ENCODE data around the gene STARD10.

The STARD10 gene

DNA sequence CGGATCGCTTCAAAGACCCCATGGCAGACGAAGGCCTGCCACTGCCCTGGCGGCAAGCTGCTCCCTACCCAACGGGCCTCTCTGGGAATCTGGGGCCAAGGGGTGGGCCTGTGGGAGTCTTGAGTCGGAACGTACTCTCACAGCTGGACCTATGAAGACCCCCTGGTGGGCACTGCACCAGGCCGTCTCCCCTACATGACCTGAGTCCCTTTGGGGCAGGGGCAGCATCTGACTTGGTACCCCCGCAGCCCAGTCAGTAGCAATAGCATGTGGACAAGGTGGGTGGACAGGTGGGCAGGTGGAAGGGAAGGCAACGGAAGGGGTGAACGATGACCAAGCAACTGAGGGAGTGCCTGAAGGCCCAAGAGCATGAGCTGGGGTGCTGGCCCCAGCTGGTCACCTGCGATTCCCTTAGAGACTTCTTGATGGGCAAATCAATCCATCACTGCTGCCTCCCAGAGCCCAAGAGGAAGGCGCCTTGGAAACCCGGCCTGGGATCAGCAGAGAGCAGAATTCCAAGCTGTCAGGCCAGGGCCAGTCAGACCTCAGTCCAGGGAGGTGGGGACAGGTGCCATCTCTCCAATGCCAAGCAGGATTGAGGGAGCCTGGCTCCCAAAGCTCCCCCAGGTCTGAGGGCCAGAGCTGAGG lies 76.9 kb downstream of the STARD10 start:
- in situ Hi-C loops (cut with HindIII; ENCODE audit: low sequenced_read_pairs) = no loop called here
- TF ChIP-seq, protein P1, sequence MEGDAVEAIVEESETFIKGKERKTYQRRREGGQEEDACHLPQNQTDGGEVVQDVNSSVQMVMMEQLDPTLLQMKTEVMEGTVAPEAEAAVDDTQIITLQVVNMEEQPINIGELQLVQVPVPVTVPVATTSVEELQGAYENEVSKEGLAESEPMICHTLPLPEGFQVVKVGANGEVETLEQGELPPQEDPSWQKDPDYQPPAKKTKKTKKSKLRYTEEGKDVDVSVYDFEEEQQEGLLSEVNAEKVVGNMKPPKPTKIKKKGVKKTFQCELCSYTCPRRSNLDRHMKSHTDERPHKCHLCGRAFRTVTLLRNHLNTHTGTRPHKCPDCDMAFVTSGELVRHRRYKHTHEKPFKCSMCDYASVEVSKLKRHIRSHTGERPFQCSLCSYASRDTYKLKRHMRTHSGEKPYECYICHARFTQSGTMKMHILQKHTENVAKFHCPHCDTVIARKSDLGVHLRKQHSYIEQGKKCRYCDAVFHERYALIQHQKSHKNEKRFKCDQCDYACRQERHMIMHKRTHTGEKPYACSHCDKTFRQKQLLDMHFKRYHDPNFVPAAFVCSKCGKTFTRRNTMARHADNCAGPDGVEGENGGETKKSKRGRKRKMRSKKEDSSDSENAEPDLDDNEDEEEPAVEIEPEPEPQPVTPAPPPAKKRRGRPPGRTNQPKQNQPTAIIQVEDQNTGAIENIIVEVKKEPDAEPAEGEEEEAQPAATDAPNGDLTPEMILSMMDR (IDR thresholded peaks at IDR 0.05; ENCODE audit: low read depth, low read length) = no peak
- DNase-seq (ENCODE audit: low read depth, low spot score) = no peak
- H3K4me3 ChIP-seq (ENCODE audit: low read depth, low read length) = no peak overlapping the region

DNA sequence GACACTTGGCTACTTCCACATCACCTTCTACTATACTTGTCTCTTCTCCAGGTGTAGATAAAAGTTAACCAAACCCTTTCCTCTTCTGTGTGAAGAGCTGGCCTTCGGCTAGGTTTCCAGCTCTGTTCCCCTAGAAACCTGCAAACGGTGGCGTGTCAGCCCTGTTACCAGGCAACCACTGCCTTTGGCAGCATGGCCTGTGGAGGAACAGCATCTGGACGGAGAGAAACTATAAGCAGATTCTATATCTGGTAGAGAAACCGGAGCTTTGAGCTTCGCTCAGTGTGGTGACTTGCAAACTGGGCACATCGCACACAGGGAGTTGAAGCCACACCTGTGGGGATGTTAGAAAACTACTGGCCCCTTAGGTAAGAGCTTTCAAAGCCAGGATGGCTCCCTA lies 77.6 kb downstream of the STARD10 start:
- no peak overlapping the region for H3K4me3 ChIP-seq (ENCODE audit: low read depth, low read length)
- in situ Hi-C loops (cut with HindIII; ENCODE audit: low sequenced_read_pairs) = no loop called here
- peak; percentile 42 for DNase-seq (ENCODE audit: low read depth, low spot score)
- TF ChIP-seq, protein P1 (IDR thresholded peaks at IDR 0.05; ENCODE audit: low read depth, low read length) = no peak

DNA sequence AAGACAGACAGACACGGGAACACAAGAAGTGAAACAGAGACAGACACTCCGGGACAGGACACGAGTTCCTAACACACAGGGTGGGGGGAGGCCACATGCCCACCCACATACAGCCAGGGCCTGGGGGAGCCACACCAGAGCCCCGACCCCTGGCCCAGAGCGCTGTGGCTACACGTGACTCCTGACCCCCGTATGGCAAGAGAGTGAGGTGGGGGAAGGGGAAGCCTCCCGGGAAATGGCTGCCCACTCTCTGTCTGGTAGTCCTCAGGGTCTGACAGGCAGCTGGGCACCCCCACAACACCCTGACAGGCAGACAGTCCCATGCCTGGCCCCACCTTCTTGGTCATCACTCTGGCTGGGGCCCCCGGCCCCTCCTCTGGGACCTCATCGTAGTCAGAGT lies 81.0 kb downstream of the STARD10 start:
- in situ Hi-C loops (cut with HindIII; ENCODE audit: low sequenced_read_pairs) = no loop called here
- TF ChIP-seq, protein P1 (IDR thresholded peaks at IDR 0.05; ENCODE audit: low read depth, low read length) = no peak
- no peak overlapping the region for H3K4me3 ChIP-seq (ENCODE audit: low read depth, low read length)

DNA sequence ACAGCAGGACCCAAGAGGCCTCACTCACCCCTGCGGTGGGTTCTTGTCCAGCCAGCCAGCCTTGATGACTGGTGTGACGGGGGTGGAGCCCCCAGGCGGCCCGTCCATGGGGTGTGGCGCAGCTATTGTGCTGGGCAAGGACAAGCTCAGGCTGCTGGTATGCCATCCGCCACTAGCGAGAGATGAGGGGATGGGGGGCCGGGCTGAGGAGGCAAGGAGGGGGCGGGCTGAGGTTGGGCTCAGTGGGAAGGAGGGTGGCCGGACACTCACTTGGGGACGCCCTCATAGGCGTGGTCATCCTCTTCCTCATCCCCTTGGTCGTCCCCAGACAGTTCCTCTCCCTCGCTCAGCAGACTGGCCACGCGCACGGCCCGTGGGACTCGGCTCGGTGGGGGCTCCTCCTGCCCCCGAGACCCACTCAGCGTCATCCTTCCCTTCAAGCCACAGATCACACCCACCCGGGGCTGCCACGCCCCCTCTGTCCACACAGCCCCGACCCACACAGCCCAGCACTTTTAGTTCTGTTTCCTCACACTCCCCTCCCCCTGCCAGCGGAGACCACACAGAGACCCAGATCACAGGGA lies 81.6 kb downstream of the STARD10 start:
- DNase-seq (ENCODE audit: low read depth, low spot score) = no peak
- in situ Hi-C loops (cut with HindIII; ENCODE audit: low sequenced_read_pairs) = no loop called here
- TF ChIP-seq, protein P1 (IDR thresholded peaks at IDR 0.05; ENCODE audit: low read depth, low read length) = no peak
- H3K4me3 ChIP-seq (ENCODE audit: low read depth, low read length) = no peak overlapping the region

More for the DNA sequence above, 81.0 kb downstream of the STARD10 start:
- no peak for DNase-seq (ENCODE audit: low read depth, low spot score)

DNA sequence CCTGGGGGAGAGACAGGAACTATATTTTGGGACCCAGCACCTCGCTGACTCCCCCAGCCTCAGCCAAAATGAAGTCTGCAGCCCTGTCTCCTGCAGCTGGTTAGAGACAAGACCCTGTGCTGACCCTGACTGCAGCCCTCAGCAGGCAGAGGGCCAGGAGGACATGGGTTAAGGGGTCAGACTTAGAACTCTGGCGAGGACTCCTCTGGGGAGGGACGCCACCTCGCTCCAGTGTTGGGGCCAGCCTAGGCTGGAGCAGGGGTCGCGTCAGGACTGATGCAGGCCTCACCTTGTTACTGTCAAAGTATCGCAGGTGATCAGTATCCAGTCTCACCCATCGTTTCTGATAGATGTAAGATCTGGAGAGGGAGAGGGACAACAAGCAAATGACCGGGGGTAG lies 82.7 kb downstream of the STARD10 start:
- no peak for DNase-seq (ENCODE audit: low read depth, low spot score)
- no peak overlapping the region for H3K4me3 ChIP-seq (ENCODE audit: low read depth, low read length)
- in situ Hi-C loops (cut with HindIII; ENCODE audit: low sequenced_read_pairs) = no loop called here
- TF ChIP-seq, protein P1 (IDR thresholded peaks at IDR 0.05; ENCODE audit: low read depth, low read length) = no peak

DNA sequence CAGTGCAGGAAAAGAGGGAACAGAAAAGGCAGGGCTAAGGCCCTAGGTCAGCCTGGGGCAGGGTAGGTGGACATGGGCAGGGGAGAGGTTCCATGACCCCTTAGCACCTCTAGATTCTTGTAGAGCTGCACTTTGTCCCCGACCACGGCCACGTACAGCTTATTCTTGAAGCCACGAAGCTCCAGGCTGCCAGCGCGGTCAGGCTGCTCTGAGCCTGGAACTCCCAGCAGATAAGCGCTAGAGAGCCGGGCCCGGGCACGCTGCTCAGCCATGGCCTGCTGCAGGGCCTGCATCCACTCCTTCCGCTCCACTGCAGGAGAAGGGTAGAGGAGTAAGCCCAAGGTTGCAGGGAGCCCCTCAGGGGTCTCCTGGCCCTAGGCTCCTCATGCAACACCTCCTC lies 83.6 kb downstream of the STARD10 start:
- in situ Hi-C loops (cut with HindIII; ENCODE audit: low sequenced_read_pairs) = no loop called here
- no peak for DNase-seq (ENCODE audit: low read depth, low spot score)
- H3K4me3 ChIP-seq (ENCODE audit: low read depth, low read length) = no peak overlapping the region
- TF ChIP-seq, protein P1 (IDR thresholded peaks at IDR 0.05; ENCODE audit: low read depth, low read length) = no peak

All from astrocyte of the spinal cord (primary cell).